ENCODE data around the gene CRYM.

Gene CRYM

DNA sequence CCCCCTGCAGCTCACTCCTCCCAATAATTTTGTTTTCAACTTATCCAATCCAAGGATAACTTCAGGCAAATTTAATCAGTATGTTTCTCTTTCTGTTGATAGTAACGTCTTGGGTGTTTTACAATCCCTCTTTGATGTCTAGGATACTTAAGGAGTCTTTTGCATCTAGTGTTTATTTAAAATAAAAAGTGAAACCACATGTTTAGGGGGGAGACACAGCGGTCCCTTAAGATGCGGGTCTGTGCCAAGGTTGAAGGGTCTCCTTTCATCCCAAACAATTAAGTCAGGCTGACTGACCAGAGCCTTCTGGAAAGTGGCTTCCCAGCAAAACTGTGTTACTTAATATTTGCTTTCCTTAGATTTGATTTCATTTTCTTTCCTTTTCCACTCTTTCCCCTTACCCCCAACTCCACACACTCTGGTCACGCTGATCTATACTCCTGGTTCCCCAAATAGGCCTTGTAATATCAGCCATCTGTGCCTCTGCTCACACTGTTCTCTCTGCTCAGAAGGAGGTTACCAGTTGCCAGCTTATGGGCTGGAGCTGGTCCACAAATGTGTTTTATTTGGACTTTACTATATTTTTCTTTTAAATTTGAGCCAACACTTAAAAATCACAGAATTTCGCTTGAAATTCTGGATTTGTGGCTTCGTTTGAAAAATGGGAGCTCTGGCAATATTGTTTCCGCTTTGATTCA lies 33.4 kb downstream of the CRYM start:
- DNase-seq (ENCODE audit: low spot score) = no peak

DNA sequence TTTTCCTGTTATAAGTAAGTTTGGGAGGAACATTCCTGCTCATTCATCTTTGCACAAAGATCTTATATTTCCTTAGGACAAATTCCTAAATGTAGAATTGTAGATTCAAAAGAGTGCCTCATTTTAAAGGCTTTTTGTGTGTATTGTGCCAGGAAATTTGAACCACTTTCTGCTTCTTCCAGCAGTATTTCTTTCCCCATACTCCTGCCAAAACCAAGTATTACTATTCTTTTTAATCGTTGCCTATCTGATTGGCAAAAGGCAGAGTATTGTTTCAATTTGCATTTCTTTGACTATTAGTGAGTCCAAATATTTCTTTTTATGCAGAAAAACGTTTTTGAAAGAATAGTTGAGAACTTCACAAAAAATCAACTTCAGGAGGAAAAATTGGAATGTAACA lies 35.3 kb downstream of the CRYM start:
- no peak for DNase-seq (ENCODE audit: low spot score)

- peak; percentile 11 for DNase-seq (ENCODE audit: low spot score)
Observed at GRCh38 chr16:21239646-21240045, 38.4 kb downstream of the CRYM start.

GRCh38 chr16:21236831-21237230 lies 41.3 kb downstream of the CRYM start:
- no peak for DNase-seq (ENCODE audit: low spot score)

- DNase-seq (ENCODE audit: low spot score) = no peak
Observed at GRCh38 chr16:21235199-21235585, 42.9 kb downstream of the CRYM start.

GRCh38 chr16:21233521-21234150 lies 44.5 kb downstream of the CRYM start, which contains the start of gene ANKS4B:
Gene ANKS4B (plus strand): TSS chr16:21233699. CDS start chr16:21233738, 39 bp downstream.
- DNase-seq (ENCODE audit: low spot score) = no peak

DNA sequence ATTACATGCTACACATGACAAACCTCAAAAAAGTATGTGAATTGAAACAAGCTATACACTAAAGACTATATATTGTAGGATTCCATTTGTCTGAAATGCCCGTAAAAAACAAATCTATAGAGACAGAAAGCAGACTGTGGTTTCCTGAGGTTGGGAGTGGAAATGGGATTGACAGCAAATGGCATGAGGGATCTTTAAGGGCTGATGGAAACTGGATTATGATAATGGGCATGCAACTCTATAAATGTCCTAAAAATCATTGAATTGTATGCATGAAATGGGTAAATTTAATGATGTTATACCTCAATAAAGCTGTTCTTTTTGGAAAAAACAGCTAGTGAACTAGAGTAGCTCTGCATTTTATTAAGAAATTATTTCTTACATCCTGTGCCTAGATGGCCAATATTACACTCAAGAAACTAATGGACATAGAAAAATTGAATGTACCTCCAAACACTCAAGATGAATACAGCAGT lies 45.0 kb downstream of the CRYM start:
- no peak for DNase-seq (ENCODE audit: low spot score)

DNA sequence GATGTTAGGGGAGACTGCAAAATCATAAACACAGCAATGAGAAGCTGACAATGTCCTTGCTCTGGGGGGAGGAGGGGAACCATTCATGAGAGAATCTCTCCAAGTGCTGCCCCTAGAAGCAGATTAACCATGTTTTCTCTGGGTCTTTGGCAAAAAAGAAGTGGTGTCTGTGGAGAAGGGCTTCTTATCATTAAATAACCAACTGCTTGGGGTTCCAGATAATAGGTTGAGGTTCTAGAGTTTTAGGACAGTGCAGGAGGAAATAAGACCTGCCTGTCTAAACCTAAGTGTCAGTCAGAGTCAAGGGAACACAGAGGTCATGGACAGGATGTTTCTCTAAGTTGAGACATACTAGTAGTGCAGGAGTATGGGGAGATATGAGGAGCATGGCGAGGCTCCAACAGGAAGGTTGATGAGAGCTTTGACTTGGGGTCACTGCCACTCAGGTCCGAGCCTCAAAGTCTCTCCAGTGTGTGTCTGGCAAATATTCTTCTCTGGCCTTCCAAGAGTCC lies 49.7 kb downstream of the CRYM start:
- no peak for DNase-seq (ENCODE audit: low spot score)

DNA sequence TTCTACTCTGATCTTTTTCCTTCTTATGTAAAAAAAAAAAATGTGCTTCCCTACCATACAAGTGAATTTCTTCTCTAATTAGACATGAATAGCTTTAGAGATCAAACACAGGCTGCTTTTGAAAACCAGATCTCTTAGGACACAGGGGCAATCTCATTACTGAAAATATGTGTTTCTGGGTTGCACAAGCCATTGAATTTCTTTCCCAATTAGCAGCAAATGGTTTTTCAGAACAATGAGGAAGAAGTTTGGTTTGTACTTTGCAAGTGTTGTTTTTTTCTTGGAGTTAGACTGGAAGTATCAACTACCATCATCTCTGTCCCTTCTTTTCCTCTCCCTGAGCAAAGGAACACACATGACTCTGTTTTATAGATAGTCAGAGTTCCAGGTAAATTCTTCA lies 50.2 kb downstream of the CRYM start:
- no peak for DNase-seq (ENCODE audit: low spot score)

DNA sequence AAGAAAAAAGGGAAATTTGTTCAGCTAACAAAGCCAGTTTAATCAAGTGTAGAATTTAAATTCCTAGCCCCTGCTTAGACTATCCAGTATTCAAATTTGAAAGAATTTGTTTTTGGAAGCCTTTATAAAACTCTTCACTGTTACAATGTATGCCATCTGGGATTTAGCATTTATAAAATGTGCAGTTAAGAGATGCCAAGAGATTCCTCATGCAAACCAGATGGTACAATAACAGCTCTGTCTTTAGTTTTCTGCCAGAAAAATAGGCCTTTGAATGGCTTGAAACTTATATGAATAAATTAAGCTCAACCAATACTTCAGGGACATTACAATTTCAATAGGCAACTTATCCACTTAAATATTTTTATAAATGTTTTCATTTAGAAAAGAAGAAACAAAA lies 51.3 kb downstream of the CRYM start:
- DNase-seq (ENCODE audit: low spot score) = no peak

DNA sequence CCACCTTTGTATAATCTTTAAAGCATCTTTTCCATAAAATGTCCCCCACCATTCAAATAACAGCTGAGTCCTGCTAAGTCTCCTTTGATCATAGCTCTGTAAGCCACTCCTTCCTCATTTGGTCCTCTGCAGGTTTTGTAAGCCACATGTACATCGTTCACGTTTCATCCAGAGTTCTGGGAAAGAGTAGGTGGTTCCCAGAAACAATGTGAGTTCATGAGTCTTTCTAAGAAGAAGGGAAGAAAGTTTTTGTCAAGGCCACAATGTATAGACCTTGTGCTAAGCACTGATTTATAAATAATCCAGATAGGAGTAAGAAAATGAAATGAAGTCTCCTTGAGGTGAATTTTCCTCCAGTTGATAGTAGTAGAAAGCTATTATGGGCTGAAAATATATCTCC lies 53.3 kb downstream of the CRYM start:
- no peak for DNase-seq (ENCODE audit: low spot score)

GRCh38 chr16:21223787-21224186 lies 54.3 kb downstream of the CRYM start:
- no peak for DNase-seq (ENCODE audit: low spot score)

- no peak for DNase-seq (ENCODE audit: low spot score)
Observed at GRCh38 chr16:21222495-21223337, 55.4 kb downstream of the CRYM start.

- no peak for DNase-seq (ENCODE audit: low spot score)
Observed at GRCh38 chr16:21219551-21219950, 58.5 kb downstream of the CRYM start.

DNA sequence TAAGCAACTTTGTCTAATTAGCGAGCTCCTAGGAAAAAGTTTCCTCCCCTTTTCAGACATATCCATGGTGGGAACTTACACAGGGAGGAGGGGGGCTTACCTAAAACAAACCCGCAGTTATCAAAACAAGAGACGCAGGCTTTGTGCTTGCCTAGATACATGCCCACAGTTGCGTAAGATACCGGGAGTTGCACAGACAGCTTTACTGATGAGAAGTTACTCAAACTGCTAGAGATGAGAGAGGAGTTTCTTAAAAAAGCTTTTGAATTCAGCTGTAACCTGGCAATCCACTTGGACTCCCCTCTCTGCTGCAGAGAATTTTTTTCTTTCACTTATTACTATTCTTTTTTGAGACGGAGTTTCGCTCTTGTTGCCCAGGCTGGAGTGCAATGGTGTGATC lies 59.9 kb downstream of the CRYM start:
- DNase-seq (ENCODE audit: low spot score) = no peak

DNA sequence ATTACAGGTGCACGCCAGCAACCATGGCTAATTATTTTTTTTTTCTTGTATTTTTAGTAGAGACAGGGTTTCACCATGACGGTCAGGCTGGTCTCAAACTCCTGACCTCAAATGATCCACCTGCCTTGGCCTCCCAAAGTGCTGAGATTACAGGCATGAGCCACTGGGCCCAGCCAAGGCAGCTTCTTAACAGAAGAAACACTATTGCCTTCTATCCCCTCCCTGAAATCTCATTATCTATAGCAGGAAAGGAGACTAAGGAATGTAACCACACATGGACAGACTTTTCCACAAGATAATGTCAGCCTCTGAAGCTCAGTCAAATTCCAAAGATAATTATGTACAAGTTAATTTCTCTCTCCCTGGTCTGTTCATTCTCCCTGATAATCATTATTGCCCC lies 61.0 kb downstream of the CRYM start:
- DNase-seq (ENCODE audit: low spot score) = no peak

GRCh38 chr16:21214086-21214485 lies 64.0 kb downstream of the CRYM start:
- DNase-seq (ENCODE audit: low spot score) = no peak

GRCh38 chr16:21211486-21211885 lies 66.6 kb downstream of the CRYM start, which contains the start of gene ZP2:
Gene ZP2 (minus strand): TSS chr16:21211574. CDS start chr16:21211547, 27 bp downstream.
- no peak for DNase-seq (ENCODE audit: low spot score)
